Muscle of leg (tissue), 11 donors: ENCODE measurements around the gene FOXP4. TPM values are rescaled to one million over a fixed set of nuclear protein-coding genes. Genes with fewer than 3 reads are reported as not detected.
A peak's percentile ranks its signal among the peaks of the same experiment; 100 is the strongest.

Source experiments
- DNase-seq: peaks from one replicate; pipeline ENCODE4 v3.0.0; 2013
- H3K27ac ChIP-seq: one replicate; pipeline ENCODE4 v1.5.1; 2013; ENCODE audit warnings: mild to moderate bottlenecking, low read length, control low read depth
- H3K27me3 ChIP-seq: one replicate; pipeline ENCODE4 v1.6.1; 2013; ENCODE audit warnings: low read length; ENCODE audit not compliant: control insufficient read depth, insufficient read depth
- H3K36me3 ChIP-seq: one replicate; pipeline ENCODE4 v1.6.1; 2013; ENCODE audit warnings: low read length; ENCODE audit not compliant: control insufficient read depth, insufficient read depth
- H3K4me1 ChIP-seq: one replicate; pipeline ENCODE4 v1.6.1; 2013; ENCODE audit warnings: low read length; ENCODE audit not compliant: control insufficient read depth, insufficient read depth
- H3K4me3 ChIP-seq: one replicate; pipeline ENCODE4 v1.5.1; 2013; ENCODE audit warnings: low read length, control low read depth
- H3K9me3 ChIP-seq: replicated peaks from 2 replicates; pipeline ENCODE4 v1.6.1; 2013; ENCODE audit warnings: low read depth, low read length; ENCODE audit not compliant: control insufficient read depth
- WGBS: methylation state at CpG from one replicate; pipeline ENCODE4 v1.1.5; 2013; ENCODE audit warnings: missing lambda C conversion rate; ENCODE audit not compliant: insufficient coverage; 5-methylcytosine and 5-hydroxymethylcytosine counted together
- polyA plus RNA-seq, 8 donors: library from polyadenylated mRNA; unstranded; fragments of 120-200 nt; gene quantifications; one replicate each; pipeline versions ENCODE4 v1.2.1 to v1.2.3, GENCODE V29; 2013; ENCODE audit warnings: inconsistent platforms in 1 of 8, low replicate concordance in 1 of 8; ENCODE audit not compliant: insufficient read length in 8 of 8, insufficient read depth in 1 of 8
- total RNA-seq: library from RNA; stranded (reverse); fragments of 120-200 nt; gene quantifications from one replicate; pipeline ENCODE4 v1.2.4, GENCODE V29; 2013

Gene FOXP4
- total and polyA plus RNA-seq, 9 donors = 3.0 to 25.7 (median 14.3) TPM

DNA sequence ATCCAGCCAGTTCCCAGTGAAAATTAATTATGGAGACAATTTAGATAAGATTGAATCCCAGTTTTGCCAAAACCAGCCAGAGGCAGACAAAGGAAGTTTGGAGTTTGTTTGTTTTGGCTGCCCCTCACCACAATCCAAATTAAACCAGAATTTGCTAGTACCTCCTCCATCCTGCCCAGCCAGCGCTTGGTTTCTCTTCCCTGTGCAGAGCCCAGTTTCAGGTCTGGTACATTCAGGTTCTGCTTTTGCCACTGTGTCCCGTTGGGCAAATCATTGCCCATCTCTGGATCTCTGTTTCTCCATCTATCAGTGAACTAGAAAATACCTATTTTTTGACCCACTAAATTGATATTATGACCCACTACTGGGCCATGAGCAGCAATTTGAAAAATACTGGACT is 26.4 kb downstream of the FOXP4 start:
- Histone ChIP-seq H3K27ac (no peak overlapping the region), H3K9me3 (no peaks in the 10 kb centered on the region), H3K27me3 (no peaks in the 10 kb centered on the region), H3K36me3 (peaks cover 3% of the 10 kb centered on the region), H3K4me1 (peaks cover 45% of the 10 kb centered on the region), H3K4me3 (no peak overlapping the region)
- no peak for DNase-seq
- WGBS = 89% methylated on average over 2 of the region's 2 CpGs

DNA sequence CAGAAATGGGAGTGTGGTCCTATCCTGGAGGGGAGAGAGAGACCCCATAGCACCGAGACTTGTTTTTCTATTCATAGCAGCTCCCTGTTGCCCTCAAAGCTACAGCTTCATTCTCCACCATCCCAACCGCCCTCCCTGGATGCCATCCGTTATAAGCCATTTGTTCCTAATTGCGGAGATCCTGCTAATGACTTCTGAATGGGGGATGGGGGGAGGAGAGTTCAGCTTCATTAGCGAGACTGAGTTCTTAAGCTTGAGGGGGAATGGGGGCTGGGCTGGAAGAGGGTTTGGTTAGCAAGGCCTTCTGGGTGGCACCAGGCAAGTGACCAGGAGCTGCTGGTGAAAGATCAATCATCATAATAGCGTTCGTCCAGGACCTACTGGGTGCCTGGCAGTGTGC is 27.1 kb downstream of the FOXP4 start:
- Histone ChIP-seq H3K4me1 (peaks cover 48% of the 10 kb centered on the region), H3K27me3 (no peaks in the 10 kb centered on the region), H3K4me3 (no peak overlapping the region), H3K9me3 (no peaks in the 10 kb centered on the region), H3K36me3 (peaks cover 3% of the 10 kb centered on the region), H3K27ac (no peak overlapping the region)
- WGBS = 61% methylated on average over 3 of the region's 7 CpGs
- no peak for DNase-seq

GRCh38 chr6:41573985-41574384 is 27.8 kb downstream of the FOXP4 start:
- no peaks in the 10 kb centered on the region for H3K9me3 ChIP-seq
- H3K4me3 ChIP-seq = no peak overlapping the region
- peaks cover 3% of the 10 kb centered on the region for H3K36me3 ChIP-seq
- H3K4me1 ChIP-seq = peaks cover 47% of the 10 kb centered on the region
- no peak overlapping the region for H3K27ac ChIP-seq
- DNase-seq = no peak
- H3K27me3 ChIP-seq = no peaks in the 10 kb centered on the region
- 80% methylated on average over 1 of the region's 1 CpG for WGBS

- no peak overlapping the region for H3K4me3 ChIP-seq
- peaks cover 38% of the 10 kb centered on the region for H3K4me1 ChIP-seq
- DNase-seq = no peak
- H3K36me3 ChIP-seq = no peaks in the 10 kb centered on the region
- H3K9me3 ChIP-seq = no peaks in the 10 kb centered on the region
- WGBS = 37% methylated on average over 2 of the region's 2 CpGs
- H3K27ac ChIP-seq = no peak overlapping the region
- no peaks in the 10 kb centered on the region for H3K27me3 ChIP-seq
These were observed 29.4 kb downstream of the FOXP4 start for GRCh38 chr6:41575598-41575997.

GRCh38 chr6:41576667-41577066 is 30.5 kb downstream of the FOXP4 start:
- 55% methylated on average over 3 of the region's 4 CpGs for WGBS
- Histone ChIP-seq H3K27me3 (no peaks in the 10 kb centered on the region), H3K27ac (no peak overlapping the region), H3K4me3 (no peak overlapping the region), H3K9me3 (no peaks in the 10 kb centered on the region), H3K36me3 (no peaks in the 10 kb centered on the region), H3K4me1 (peaks cover 43% of the 10 kb centered on the region)
- DNase-seq = no peak

GRCh38 chr6:41577356-41578216 is 31.4 kb downstream of the FOXP4 start:
- H3K9me3 ChIP-seq = no peaks in the 10 kb centered on the region
- DNase-seq = no peak
- H3K27ac ChIP-seq = no peak overlapping the region
- 52% methylated on average over 4 of the region's 5 CpGs for WGBS
- H3K27me3 ChIP-seq = no peaks in the 10 kb centered on the region
- no peaks in the 10 kb centered on the region for H3K36me3 ChIP-seq
- peaks cover 52% of the 10 kb centered on the region for H3K4me1 ChIP-seq
- no peak overlapping the region for H3K4me3 ChIP-seq

DNA sequence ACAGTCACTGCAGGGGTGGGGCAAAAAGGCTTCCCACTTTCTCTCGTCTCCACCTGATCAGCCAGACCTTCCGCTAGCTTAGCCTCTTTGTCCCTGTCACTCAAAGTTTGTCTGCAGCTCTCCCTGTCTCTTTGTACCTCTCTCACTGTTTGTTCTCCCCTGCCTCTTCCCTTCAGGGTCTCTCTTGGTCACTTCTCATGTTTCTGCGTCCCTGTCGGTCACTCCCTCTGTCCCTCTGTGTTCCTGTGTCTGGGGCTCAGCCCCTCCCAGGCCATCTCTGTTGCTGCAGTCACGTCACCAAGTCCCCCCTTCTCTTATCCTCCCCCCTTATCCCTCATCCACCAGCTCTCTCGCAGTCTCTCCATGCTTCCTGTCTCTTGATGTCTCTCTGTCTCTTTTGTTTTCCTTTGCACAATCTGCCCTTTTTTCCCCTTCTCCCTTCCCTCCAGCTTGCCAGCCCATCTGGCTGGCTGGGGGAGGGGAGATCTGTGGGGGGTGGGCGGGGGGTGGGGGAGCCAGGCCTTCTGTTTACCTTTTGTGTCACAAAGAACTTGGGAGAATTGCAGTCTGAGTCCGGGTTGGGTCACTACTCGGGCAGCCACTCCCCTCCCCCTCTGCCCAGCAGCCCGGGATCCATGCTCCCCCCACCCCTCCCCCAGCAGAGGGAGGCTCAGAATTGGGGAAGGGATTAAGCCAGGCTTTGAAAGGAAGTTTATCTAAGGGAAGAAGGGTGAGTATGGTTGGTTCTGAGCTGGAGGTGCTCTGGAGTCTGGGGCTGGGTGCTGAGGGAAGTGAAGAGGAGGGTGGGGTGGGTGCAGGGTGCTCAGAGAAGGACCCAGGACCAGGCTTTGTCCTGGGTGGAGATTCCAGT is 32.3 kb downstream of the FOXP4 start:
- 26% methylated on average over 6 of the region's 10 CpGs for WGBS
- Histone ChIP-seq H3K9me3 (no peaks in the 10 kb centered on the region), H3K36me3 (no peaks in the 10 kb centered on the region), H3K4me3 (no peak overlapping the region), H3K27me3 (no peaks in the 10 kb centered on the region), H3K27ac (no peak overlapping the region), H3K4me1 (peaks cover 61% of the 10 kb centered on the region)
- no peak for DNase-seq

DNA sequence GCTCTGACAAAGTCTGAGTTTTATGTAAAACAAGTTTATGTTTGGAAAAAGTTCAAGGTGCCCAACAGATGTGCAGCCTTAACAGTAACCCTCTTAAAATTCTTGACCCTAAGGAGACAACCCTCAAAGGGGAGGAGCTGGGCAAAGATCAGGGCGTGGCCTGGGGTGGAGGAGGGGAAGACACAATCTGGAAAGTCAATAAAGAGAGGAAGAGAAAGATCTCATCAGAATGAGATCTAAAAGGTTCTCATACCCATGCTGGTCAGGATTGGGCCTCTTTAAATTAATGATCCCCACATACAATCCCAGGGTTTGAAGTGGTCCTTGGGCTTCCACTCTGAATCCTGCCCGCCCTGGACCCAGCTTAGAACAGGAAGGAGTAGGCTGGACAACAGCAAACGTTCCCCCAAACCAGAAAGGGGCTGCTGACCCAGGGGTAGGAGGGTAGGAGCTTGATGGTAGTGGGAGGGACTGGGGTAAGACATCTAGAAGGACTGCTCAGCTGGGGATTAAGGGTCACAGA is 33.0 kb downstream of the FOXP4 start:
- H3K4me3 ChIP-seq = no peak overlapping the region
- no peaks in the 10 kb centered on the region for H3K27me3 ChIP-seq
- peaks cover 2% of the 10 kb centered on the region for H3K36me3 ChIP-seq
- DNase-seq = no peak
- H3K9me3 ChIP-seq = no peaks in the 10 kb centered on the region
- peaks cover 68% of the 10 kb centered on the region for H3K4me1 ChIP-seq
- no peak overlapping the region for H3K27ac ChIP-seq
- WGBS = no CpG with 5 or more reads among the region's 3 CpGs

DNA sequence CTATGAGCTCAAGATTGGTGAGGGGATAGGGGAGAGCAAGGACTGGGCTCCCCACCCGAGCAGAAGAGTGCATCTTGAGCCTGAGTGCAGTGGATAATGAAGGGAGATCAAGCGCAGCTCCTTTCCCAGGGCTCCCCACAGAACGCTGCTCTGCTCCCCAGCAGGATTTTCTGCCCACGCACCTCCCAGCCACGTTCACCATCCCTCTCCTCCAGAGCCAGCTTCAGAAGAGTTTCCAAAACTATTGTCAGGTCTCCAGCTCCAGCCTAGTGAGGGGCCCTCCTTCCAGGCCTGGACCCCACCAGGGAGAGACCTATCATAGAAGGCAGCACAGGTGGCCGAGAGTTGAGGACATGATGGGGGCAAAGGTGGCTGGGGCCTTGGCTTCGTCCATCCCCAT is 34.5 kb downstream of the FOXP4 start:
- Histone ChIP-seq H3K9me3 (no peaks in the 10 kb centered on the region), H3K27ac (no peak overlapping the region), H3K4me1 (peaks cover 77% of the 10 kb centered on the region), H3K27me3 (no peaks in the 10 kb centered on the region), H3K36me3 (peaks cover 10% of the 10 kb centered on the region), H3K4me3 (no peak overlapping the region)
- 79% methylated on average over 3 of the region's 7 CpGs for WGBS
- no peak for DNase-seq

- Histone ChIP-seq H3K4me1 (peaks cover 82% of the 10 kb centered on the region), H3K4me3 (no peak overlapping the region), H3K9me3 (no peaks in the 10 kb centered on the region), H3K27ac (peak overlapping the region; percentile 67), H3K27me3 (no peaks in the 10 kb centered on the region), H3K36me3 (peaks cover 10% of the 10 kb centered on the region)
- DNase-seq = peak; percentile 74
- 49% methylated on average over 9 of the region's 12 CpGs for WGBS
These were observed 35.3 kb downstream of the FOXP4 start for GRCh38 chr6:41581381-41581991.
